B cell (primary cell): ENCODE data around the gene ALPL.

Source experiments
- EZH2 ChIP-seq: IDR thresholded peaks from 2 replicates; pipeline ENCODE4 v1.6.1; 2012; ENCODE audit warnings: borderline replicate concordance, low read depth, mild to moderate bottlenecking, moderate library complexity, low read length; ENCODE audit not compliant: insufficient read depth, poor library complexity, severe bottlenecking
- TF ChIP-seq, protein P1 (sequence below): fragments of 200-600 bp; IDR thresholded peaks from one replicate; pipeline ENCODE4 v1.8.0; 2022; ENCODE audit warnings: antibody characterized with exemption, mild to moderate bottlenecking

DNA sequence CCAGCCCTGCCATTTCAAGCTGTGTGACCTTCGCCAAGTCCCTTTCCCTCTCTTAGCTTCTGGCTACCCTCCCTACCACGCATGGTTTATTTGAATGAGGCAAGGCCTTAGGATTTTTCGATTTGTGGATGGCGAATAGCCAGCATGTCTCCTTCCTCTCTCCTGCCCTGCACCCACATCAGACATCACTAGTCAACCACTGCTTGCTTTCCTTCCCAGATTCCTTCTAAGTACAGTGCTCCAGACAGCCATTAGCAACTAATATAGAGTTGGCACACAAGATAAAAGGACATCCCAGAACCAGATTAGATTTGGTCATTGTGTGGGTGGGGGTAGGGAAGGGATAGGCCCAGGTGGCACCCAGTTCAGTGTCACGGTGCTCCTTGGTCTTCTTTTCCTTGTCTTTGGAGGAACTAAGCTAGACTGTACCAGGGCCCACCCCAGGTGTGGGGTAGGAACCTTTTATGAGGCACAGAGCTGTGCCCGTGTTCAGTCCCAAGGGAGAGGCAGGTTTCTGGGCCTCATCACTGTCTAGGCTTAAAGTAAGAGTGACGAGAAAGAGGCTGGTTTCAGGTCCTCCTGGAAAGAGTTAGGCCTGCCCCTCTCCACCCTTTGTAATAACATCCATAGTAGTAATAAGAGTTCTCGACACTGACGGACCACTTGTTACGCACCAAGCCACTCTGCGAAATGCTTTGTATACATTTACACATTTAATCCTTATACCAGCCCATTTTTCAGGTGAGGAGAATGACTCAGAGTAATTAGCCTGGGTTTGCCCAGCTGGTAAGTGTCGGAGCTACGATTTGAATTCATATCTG, 8.6 kb downstream of the ALPL start:
- TF ChIP-seq, protein P1, sequence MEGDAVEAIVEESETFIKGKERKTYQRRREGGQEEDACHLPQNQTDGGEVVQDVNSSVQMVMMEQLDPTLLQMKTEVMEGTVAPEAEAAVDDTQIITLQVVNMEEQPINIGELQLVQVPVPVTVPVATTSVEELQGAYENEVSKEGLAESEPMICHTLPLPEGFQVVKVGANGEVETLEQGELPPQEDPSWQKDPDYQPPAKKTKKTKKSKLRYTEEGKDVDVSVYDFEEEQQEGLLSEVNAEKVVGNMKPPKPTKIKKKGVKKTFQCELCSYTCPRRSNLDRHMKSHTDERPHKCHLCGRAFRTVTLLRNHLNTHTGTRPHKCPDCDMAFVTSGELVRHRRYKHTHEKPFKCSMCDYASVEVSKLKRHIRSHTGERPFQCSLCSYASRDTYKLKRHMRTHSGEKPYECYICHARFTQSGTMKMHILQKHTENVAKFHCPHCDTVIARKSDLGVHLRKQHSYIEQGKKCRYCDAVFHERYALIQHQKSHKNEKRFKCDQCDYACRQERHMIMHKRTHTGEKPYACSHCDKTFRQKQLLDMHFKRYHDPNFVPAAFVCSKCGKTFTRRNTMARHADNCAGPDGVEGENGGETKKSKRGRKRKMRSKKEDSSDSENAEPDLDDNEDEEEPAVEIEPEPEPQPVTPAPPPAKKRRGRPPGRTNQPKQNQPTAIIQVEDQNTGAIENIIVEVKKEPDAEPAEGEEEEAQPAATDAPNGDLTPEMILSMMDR, result no peak
- TF ChIP-seq EZH2, result no peak
